Measurements from ENCODE around the gene LY86. TPM values are rescaled to one million over a fixed set of nuclear protein-coding genes. Genes with fewer than 3 reads are reported as not detected.

Gene LY86
- total and polyA plus RNA-seq, 7 experiments from 2014 or later = 1.5 to 19.6 (median 5.4) TPM

DNA sequence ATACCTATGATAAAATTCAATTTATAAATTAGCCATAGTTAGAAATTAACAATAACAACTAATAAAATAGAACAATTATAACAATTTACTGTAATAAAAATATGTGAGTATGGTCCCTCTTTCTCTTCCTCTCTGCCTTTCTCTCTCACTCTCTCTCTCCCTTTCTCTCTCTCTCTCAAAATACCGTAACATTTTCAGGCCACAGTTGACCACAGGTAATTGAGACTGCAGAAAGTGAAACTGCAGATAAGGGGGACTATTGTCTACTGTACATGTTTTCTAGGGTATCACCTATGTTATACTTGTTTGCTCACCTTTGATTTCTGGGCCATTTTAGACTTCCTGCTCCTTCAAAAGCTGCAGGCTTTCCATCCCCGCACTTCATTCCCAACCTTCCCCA is 46.8 kb downstream of the LY86 start:
- CTCF ChIA-PET = interaction anchor here (0.6 kb wide), 1 partner anchor 19 kb away, joined by 3 read pairs; no protein-coding TSS in a partner anchor
- H3K27ac ChIP-seq (ENCODE audit: low read depth, low read length) = no peak overlapping the region

GRCh38 chr6:6635869-6636268 is 47.3 kb downstream of the LY86 start:
- CTCF ChIA-PET = no interaction called here
- H3K9me3 Mint-ChIP-seq = peaks cover 0 to 5% (median 0%) of the 10 kb centered on the region in 11 donors
- peaks cover 0 to 33% (median 0%) of the 10 kb centered on the region in 5 donors for H3K36me3 Mint-ChIP-seq
- POLR2A ChIA-PET = no interaction called here
- peaks cover 20 to 37% (median 30%) of the 10 kb centered on the region in 7 donors for H3K4me1 Mint-ChIP-seq
- no peaks in the 10 kb centered on the region for H3K9me3 ChIP-seq (ENCODE audit: control insufficient read depth in 2 of 3, low read length in 3 of 3)
- no peak overlapping the region for H3K27ac ChIP-seq (ENCODE audit: low read depth, low read length)
- no peaks in the 10 kb centered on the region for H3K27me3 Mint-ChIP-seq
- peak overlapping the region in 2 of 9 donors; percentile 7 to 8 for H3K27ac Mint-ChIP-seq
- DNase-seq (no peak), ATAC-seq (no peak)
- no peaks in the 10 kb centered on the region for H3K36me3 ChIP-seq (ENCODE audit: control insufficient read depth in 2 of 3, insufficient read depth in 3 of 3, low read length in 3 of 3)
- H3K4me3 Mint-ChIP-seq = no peak overlapping the region
- H3K27me3 ChIP-seq (ENCODE audit: control insufficient read depth in 2 of 2, insufficient read depth in 2 of 2, low read length in 2 of 2) = no peaks in the 10 kb centered on the region
- H3K4me1 ChIP-seq (ENCODE audit: control insufficient read depth in 2 of 2, insufficient read depth in 2 of 2, low read length in 2 of 2) = peaks cover 0 to 10% of the 10 kb centered on the region in 2 donors
- intact Hi-C loops (cut with micrococcal nuclease) = no loop called here
- no peak overlapping the region for H3K4me3 ChIP-seq (ENCODE audit: low read length)

More for the DNA sequence above, 46.8 kb downstream of the LY86 start:
- Histone ChIP-seq H3K36me3 (ENCODE audit: control insufficient read depth in 2 of 3, insufficient read depth in 3 of 3, low read length in 3 of 3) (no peaks in the 10 kb centered on the region), H3K27me3 (ENCODE audit: control insufficient read depth in 2 of 2, insufficient read depth in 2 of 2, low read length in 2 of 2) (no peaks in the 10 kb centered on the region), H3K4me3 (ENCODE audit: low read length) (no peak overlapping the region), H3K9me3 (ENCODE audit: control insufficient read depth in 2 of 3, low read length in 3 of 3) (no peaks in the 10 kb centered on the region), H3K4me1 (ENCODE audit: control insufficient read depth in 2 of 2, insufficient read depth in 2 of 2, low read length in 2 of 2) (peaks cover 0 to 10% of the 10 kb centered on the region in 2 donors)
- Mint-ChIP-seq H3K36me3 (peaks cover 0 to 33% (median 0%) of the 10 kb centered on the region in 5 donors), H3K27ac (peak overlapping the region in 2 of 9 donors; percentile 7 to 60), H3K27me3 (no peaks in the 10 kb centered on the region), H3K4me1 (peaks cover 20 to 35% (median 30%) of the 10 kb centered on the region in 7 donors), H3K4me3 (peak overlapping the region in 1 of 10 donors; percentile 40), H3K9me3 (peaks cover 0 to 5% (median 0%) of the 10 kb centered on the region in 11 donors)
- ATAC-seq (no peak), DNase-seq (no peak)
- POLR2A ChIA-PET = no interaction called here
- intact Hi-C loops (cut with micrococcal nuclease) = no loop called here

- Histone ChIP-seq H3K4me3 (ENCODE audit: low read length) (no peak overlapping the region), H3K36me3 (ENCODE audit: control insufficient read depth in 2 of 3, insufficient read depth in 3 of 3, low read length in 3 of 3) (no peaks in the 10 kb centered on the region), H3K4me1 (ENCODE audit: control insufficient read depth in 2 of 2, insufficient read depth in 2 of 2, low read length in 2 of 2) (peaks cover 0 to 3% of the 10 kb centered on the region in 2 donors), H3K27ac (ENCODE audit: low read depth, low read length) (no peak overlapping the region), H3K27me3 (ENCODE audit: control insufficient read depth in 2 of 2, insufficient read depth in 2 of 2, low read length in 2 of 2) (no peaks in the 10 kb centered on the region), H3K9me3 (ENCODE audit: control insufficient read depth in 2 of 3, low read length in 3 of 3) (no peaks in the 10 kb centered on the region)
- peaks cover 0 to 25% (median 0%) of the 10 kb centered on the region in 5 donors for H3K36me3 Mint-ChIP-seq
- ATAC-seq (no peak), DNase-seq (no peak)
- no peak overlapping the region for H3K4me3 Mint-ChIP-seq
- H3K27me3 Mint-ChIP-seq = no peaks in the 10 kb centered on the region
- intact Hi-C loops (cut with micrococcal nuclease) = no loop called here
- peaks cover 14 to 39% (median 16%) of the 10 kb centered on the region in 7 donors for H3K4me1 Mint-ChIP-seq
- ChIA-PET CTCF (no interaction called here), POLR2A (interaction anchor here (0.5 kb wide), 1 partner anchor 65 kb away, joined by 3 read pairs; no protein-coding TSS in a partner anchor)
- no peak overlapping the region for H3K27ac Mint-ChIP-seq
- H3K9me3 Mint-ChIP-seq = peaks cover 0 to 2% (median 0%) of the 10 kb centered on the region in 11 donors
These were observed 51.1 kb downstream of the LY86 start for GRCh38 chr6:6639572-6639971.

DNA sequence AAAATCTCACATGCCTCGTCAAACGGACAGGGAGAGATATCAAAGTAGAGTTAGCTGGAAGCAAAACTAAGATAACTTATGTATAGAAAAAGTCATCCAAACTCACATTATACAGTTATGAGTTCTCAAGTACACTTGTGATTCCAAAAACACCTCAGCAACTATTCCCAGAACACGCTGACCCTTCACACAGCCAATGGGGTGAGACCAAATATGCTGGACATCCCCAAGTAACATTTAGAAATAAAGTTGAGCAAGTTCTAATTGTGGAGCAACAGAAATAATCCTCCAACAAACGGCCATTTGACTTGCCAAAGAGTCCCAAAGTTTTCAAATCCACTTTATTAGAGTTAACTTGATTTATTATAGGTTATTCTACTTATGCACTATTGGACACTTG is 52.4 kb downstream of the LY86 start:
- Histone ChIP-seq H3K27me3 (ENCODE audit: control insufficient read depth in 2 of 2, insufficient read depth in 2 of 2, low read length in 2 of 2) (no peaks in the 10 kb centered on the region), H3K36me3 (ENCODE audit: control insufficient read depth in 2 of 3, insufficient read depth in 3 of 3, low read length in 3 of 3) (no peaks in the 10 kb centered on the region), H3K4me3 (ENCODE audit: low read length) (no peak overlapping the region), H3K9me3 (ENCODE audit: control insufficient read depth in 2 of 3, low read length in 3 of 3) (no peaks in the 10 kb centered on the region), H3K4me1 (ENCODE audit: control insufficient read depth in 2 of 2, insufficient read depth in 2 of 2, low read length in 2 of 2) (no peaks in the 10 kb centered on the region), H3K27ac (ENCODE audit: low read depth, low read length) (no peak overlapping the region)
- Mint-ChIP-seq H3K4me1 (peaks cover 2 to 33% (median 6%) of the 10 kb centered on the region in 7 donors), H3K9me3 (peaks cover 0 to 2% (median 0%) of the 10 kb centered on the region in 11 donors), H3K4me3 (no peak overlapping the region), H3K27ac (peak overlapping the region in 1 of 9 donors; percentile 32), H3K36me3 (peaks cover 0 to 26% (median 0%) of the 10 kb centered on the region in 5 donors), H3K27me3 (no peaks in the 10 kb centered on the region)
- ChIA-PET POLR2A (no interaction called here), CTCF (no interaction called here)
- DNase-seq (no peak), ATAC-seq (no peak)
- intact Hi-C loops (cut with micrococcal nuclease) = no loop called here

DNA sequence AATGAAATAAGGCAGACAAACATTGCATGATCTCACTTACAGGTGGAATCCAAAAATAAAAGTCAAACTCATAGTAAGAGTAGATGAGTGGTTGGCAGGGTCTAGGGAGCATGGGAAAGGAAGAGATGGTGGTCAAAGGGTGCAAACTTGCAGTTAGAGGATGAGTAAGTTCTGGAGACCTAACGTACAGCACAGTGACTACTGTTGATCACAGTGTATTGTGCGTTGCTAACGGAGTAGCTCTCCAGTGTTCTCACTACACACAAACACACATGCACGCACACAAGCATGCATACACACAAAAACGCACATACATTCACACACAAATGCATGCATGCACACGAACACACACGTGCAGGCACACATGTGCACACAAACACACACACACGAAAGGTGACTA is 54.9 kb downstream of the LY86 start:
- peak overlapping the region in 3 of 9 donors; percentile 46 to 65 (median 50) for H3K27ac Mint-ChIP-seq
- peaks cover 0 to 26% (median 0%) of the 10 kb centered on the region in 5 donors for H3K36me3 Mint-ChIP-seq
- no peaks in the 10 kb centered on the region for H3K9me3 ChIP-seq (ENCODE audit: control insufficient read depth in 2 of 3, low read length in 3 of 3)
- H3K4me3 ChIP-seq (ENCODE audit: low read length) = no peak overlapping the region
- peaks cover 0 to 2% (median 0%) of the 10 kb centered on the region in 11 donors for H3K9me3 Mint-ChIP-seq
- H3K4me1 ChIP-seq (ENCODE audit: control insufficient read depth in 2 of 2, insufficient read depth in 2 of 2, low read length in 2 of 2) = no peaks in the 10 kb centered on the region
- H3K4me3 Mint-ChIP-seq = no peak overlapping the region
- ATAC-seq = no peak
- H3K4me1 Mint-ChIP-seq = peaks cover 0 to 25% (median 4%) of the 10 kb centered on the region in 7 donors
- H3K27me3 ChIP-seq (ENCODE audit: control insufficient read depth in 2 of 2, insufficient read depth in 2 of 2, low read length in 2 of 2) = no peaks in the 10 kb centered on the region
- H3K36me3 ChIP-seq (ENCODE audit: control insufficient read depth in 2 of 3, insufficient read depth in 3 of 3, low read length in 3 of 3) = no peaks in the 10 kb centered on the region
- POLR2A ChIA-PET = interaction anchor here (0.8 kb wide), 1 partner anchor 812 kb away, joined by 4 read pairs; no protein-coding TSS in a partner anchor
- intact Hi-C loops (cut with micrococcal nuclease) = no loop called here
- H3K27me3 Mint-ChIP-seq = no peaks in the 10 kb centered on the region
- no peak for DNase-seq
- CTCF ChIA-PET = no interaction called here
- H3K27ac ChIP-seq (ENCODE audit: low read depth, low read length) = no peak overlapping the region

DNA sequence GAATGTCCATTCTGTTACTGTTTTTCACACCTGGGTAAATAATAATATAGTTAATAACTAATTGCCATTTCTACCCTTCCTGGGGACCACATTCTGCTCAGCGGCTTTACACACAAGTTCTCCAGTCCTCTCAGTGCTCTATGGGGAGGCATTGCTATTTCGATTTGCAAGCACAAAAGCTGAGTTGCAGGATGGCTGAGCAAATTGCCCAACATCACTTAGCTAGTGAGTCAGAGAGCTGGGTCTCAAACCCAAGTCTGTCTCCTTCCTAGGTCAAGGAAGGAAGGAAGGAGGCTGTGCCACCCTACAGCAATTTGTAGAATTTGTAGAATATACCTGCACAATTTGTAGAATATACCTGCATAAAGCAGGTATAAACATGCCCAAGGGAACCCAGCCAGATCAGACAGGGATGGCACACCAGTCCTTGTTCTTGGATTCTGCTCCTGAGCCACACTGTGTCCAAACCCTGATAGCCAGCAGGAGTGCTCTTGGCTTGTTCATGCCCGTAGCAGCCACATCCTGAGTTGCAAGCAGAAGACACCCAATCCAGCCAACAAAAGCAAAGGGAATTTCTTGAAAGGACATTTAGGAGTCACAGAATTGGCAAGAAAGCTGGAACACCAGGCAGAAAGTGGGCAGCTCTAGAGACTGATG is 56.9 kb downstream of the LY86 start:
- DNase-seq (no peak), ATAC-seq (no peak)
- H3K4me3 ChIP-seq (ENCODE audit: low read length) = no peak overlapping the region
- H3K27ac ChIP-seq (ENCODE audit: low read depth, low read length) = no peak overlapping the region
- POLR2A ChIA-PET = interaction anchor here (0.5 to 0.6 kb wide), 2 partner anchors 44 to 1070 kb away, joined by 3 to 4 read pairs; no protein-coding TSS in a partner anchor
- Mint-ChIP-seq H3K27ac (peak overlapping the region in 1 of 9 donors; percentile 45), H3K4me3 (no peak overlapping the region), H3K36me3 (peaks cover 0 to 24% (median 0%) of the 10 kb centered on the region in 5 donors), H3K9me3 (peaks cover 0 to 3% (median 0%) of the 10 kb centered on the region in 11 donors), H3K27me3 (no peaks in the 10 kb centered on the region), H3K4me1 (peaks cover 0 to 36% (median 5%) of the 10 kb centered on the region in 7 donors)
- intact Hi-C loops (cut with micrococcal nuclease) = loop anchor here in 1 of 2 donors (2.0 kb wide), 1 partner anchor 21 kb away; no protein-coding TSS in a partner anchor
- no peaks in the 10 kb centered on the region for H3K9me3 ChIP-seq (ENCODE audit: control insufficient read depth in 2 of 3, low read length in 3 of 3)
- H3K36me3 ChIP-seq (ENCODE audit: control insufficient read depth in 2 of 3, insufficient read depth in 3 of 3, low read length in 3 of 3) = no peaks in the 10 kb centered on the region
- CTCF ChIA-PET = no interaction called here
- H3K4me1 ChIP-seq (ENCODE audit: control insufficient read depth in 2 of 2, insufficient read depth in 2 of 2, low read length in 2 of 2) = no peaks in the 10 kb centered on the region
- H3K27me3 ChIP-seq (ENCODE audit: control insufficient read depth in 2 of 2, insufficient read depth in 2 of 2, low read length in 2 of 2) = no peaks in the 10 kb centered on the region

All from naive thymus-derived CD4-positive, alpha-beta T cell (primary cell).